Osteocyte (in vitro differentiated cells): Measurements from ENCODE around the gene C2CD4A. TPM values are rescaled to one million over a fixed set of nuclear protein-coding genes. Genes with fewer than 3 reads are reported as not detected.

ENCODE experiments used
- DNase-seq: peaks from one replicate; pipeline ENCODE4 v3.0.0; 2021; ENCODE audit warnings: mixed read lengths; ENCODE audit not compliant: unreplicated experiment; ENCODE audit errors: extremely low spot score
- H3K27ac Mint-ChIP-seq: one replicate; pipeline ENCODE4 v1.8.0; 2021; ENCODE audit warnings: mild to moderate bottlenecking, mixed read lengths; ENCODE audit not compliant: unreplicated experiment
- H3K27me3 Mint-ChIP-seq: one replicate; pipeline ENCODE4 v1.8.0; 2021; ENCODE audit warnings: mixed read lengths; ENCODE audit not compliant: unreplicated experiment
- H3K36me3 Mint-ChIP-seq: one replicate; pipeline ENCODE4 v1.8.0; 2021; ENCODE audit warnings: mixed read lengths; ENCODE audit not compliant: unreplicated experiment
- H3K4me1 Mint-ChIP-seq: one replicate; pipeline ENCODE4 v1.8.0; 2021; ENCODE audit warnings: mixed read lengths; ENCODE audit not compliant: unreplicated experiment
- H3K4me3 Mint-ChIP-seq: one replicate; pipeline ENCODE4 v1.8.0; 2021; ENCODE audit warnings: mild to moderate bottlenecking, moderate library complexity, mixed read lengths; ENCODE audit not compliant: unreplicated experiment
- H3K9me3 Mint-ChIP-seq: one replicate; pipeline ENCODE4 v1.8.0; 2021; ENCODE audit warnings: mixed read lengths; ENCODE audit not compliant: unreplicated experiment
- CTCF ChIP-seq: fragments of 200-600 bp; sonication (generic); IDR thresholded peaks from 2 replicates; pipeline ENCODE4 v1.5.0; 2021; ENCODE audit warnings: antibody characterized with exemption, mild to moderate bottlenecking, moderate library complexity
- total RNA-seq: library from RNA; stranded (reverse); gene quantifications from 2 replicates; pipeline ENCODE4 v1.2.1, GENCODE V29; 2021

The C2CD4A gene
- total RNA-seq, 1 donor from 2014 or later = not detected

- Mint-ChIP-seq H3K4me1 (no peaks in the 10 kb centered on the region), H3K36me3 (no peaks in the 10 kb centered on the region), H3K27me3 (peaks cover 27% of the 10 kb centered on the region), H3K27ac (no peak overlapping the region), H3K9me3 (peaks cover 6% of the 10 kb centered on the region), H3K4me3 (no peak overlapping the region)
- DNase-seq = no peak
- TF ChIP-seq CTCF = no peak
These were observed 12.8 kb downstream of the C2CD4A start for GRCh38 chr15:62079594-62079993.

- Mint-ChIP-seq H3K9me3 (peaks cover 6% of the 10 kb centered on the region), H3K4me1 (peaks cover 13% of the 10 kb centered on the region), H3K36me3 (no peaks in the 10 kb centered on the region), H3K27ac (no peak overlapping the region), H3K27me3 (peaks cover 20% of the 10 kb centered on the region), H3K4me3 (no peak overlapping the region)
- DNase-seq = no peak
- no peak for TF ChIP-seq CTCF
These were observed 16.7 kb downstream of the C2CD4A start for GRCh38 chr15:62083194-62084154.

GRCh38 chr15:62085740-62086139 is 19.0 kb downstream of the C2CD4A start:
- Mint-ChIP-seq H3K9me3 (peaks cover 6% of the 10 kb centered on the region), H3K4me1 (peaks cover 19% of the 10 kb centered on the region), H3K27ac (peak overlapping the region; percentile 4), H3K4me3 (no peak overlapping the region), H3K27me3 (peaks cover 13% of the 10 kb centered on the region), H3K36me3 (no peaks in the 10 kb centered on the region)
- no peak for DNase-seq
- no peak for TF ChIP-seq CTCF

GRCh38 chr15:62087671-62088352 is 21.0 kb downstream of the C2CD4A start:
- peaks cover 6% of the 10 kb centered on the region for H3K9me3 Mint-ChIP-seq
- peaks cover 19% of the 10 kb centered on the region for H3K4me1 Mint-ChIP-seq
- no peak overlapping the region for H3K4me3 Mint-ChIP-seq
- no peak for TF ChIP-seq CTCF
- H3K27me3 Mint-ChIP-seq = peaks cover 1% of the 10 kb centered on the region
- no peaks in the 10 kb centered on the region for H3K36me3 Mint-ChIP-seq
- peak overlapping the region; percentile 35 for H3K27ac Mint-ChIP-seq
- DNase-seq = no peak

GRCh38 chr15:62088353-62088693 is 21.5 kb downstream of the C2CD4A start:
- no peak for TF ChIP-seq CTCF
- Mint-ChIP-seq H3K36me3 (no peaks in the 10 kb centered on the region), H3K27ac (peak overlapping the region; percentile 64), H3K9me3 (peaks cover 6% of the 10 kb centered on the region), H3K27me3 (peaks cover 1% of the 10 kb centered on the region), H3K4me1 (peaks cover 19% of the 10 kb centered on the region), H3K4me3 (no peak overlapping the region)
- no peak for DNase-seq
